PC-9 (cell line): ENCODE measurements around the gene CMTM4. TPM values are rescaled to one million over a fixed set of nuclear protein-coding genes. Genes with fewer than 3 reads are reported as not detected.
"Not testable (repeated sequence)": the region's sequence is repeated elsewhere in the genome, so short reads cannot be mapped to it uniquely, and the experiment has no call there.

Experiments
- BruUV-seq: library from RNA; stranded (reverse); fragments of 400-500 nt; replicated peaks from 2 replicates; lab custom pipeline; 2021; lab: Mats Ljungman, UMichigan
- CTCF ChIA-PET: fragments of 300-600 bp; sonication (Branson Sonifier 250); formaldehyde crosslinking; loops from one replicate; lab custom pipeline; 2022; ENCODE audit warnings: antibody characterized with exemption; lab: Charles Lee
- POLR2A ChIA-PET: fragments of 300-600 bp; sonication (Branson Sonifier 250); formaldehyde crosslinking; loops from one replicate; lab custom pipeline; 2022; ENCODE audit warnings: antibody characterized with exemption; ENCODE audit not compliant: unreplicated experiment; lab: Charles Lee
- DNase-seq, 2 experiments: peaks; one replicate each; pipeline versions ENCODE4 v3.0.0 to v3.0.0-alpha.2; 2015 to 2022; ENCODE audit warnings: mixed read lengths in 1 of 2
- H2AFZ ChIP-seq: fragments of 200-600 bp; sonication (generic); 2 replicates; pipeline ENCODE4 v1.8.1; 2017; ENCODE audit warnings: antibody characterized with exemption
- H3F3A ChIP-seq: fragments of 200-600 bp; sonication (generic); 2 replicates; pipeline ENCODE4 v1.8.1; 2017; ENCODE audit warnings: antibody characterized with exemption, mild to moderate bottlenecking, low read depth; ENCODE audit not compliant: insufficient read depth
- H3K27ac ChIP-seq: fragments of 200-600 bp; sonication (generic); 2 replicates; pipeline ENCODE4 v1.6.1; 2016; ENCODE audit warnings: mixed run types
- H3K27me3 ChIP-seq: fragments of 200-600 bp; sonication (generic); 2 replicates; pipeline ENCODE4 v1.6.1; 2016; ENCODE audit warnings: low read depth, mixed run types; ENCODE audit not compliant: insufficient read depth
- H3K36me3 ChIP-seq: fragments of 200-600 bp; sonication (generic); 2 replicates; pipeline ENCODE4 v1.6.1; 2016; ENCODE audit warnings: low read depth, mixed run types
- H3K4me1 ChIP-seq: fragments of 200-600 bp; sonication (generic); replicated peaks from 2 replicates; pipeline ENCODE4 v1.6.1; 2016; ENCODE audit warnings: mixed run types; ENCODE audit not compliant: insufficient read depth
- H3K4me2 ChIP-seq: fragments of 200-600 bp; sonication (generic); 2 replicates; pipeline ENCODE4 v1.6.1; 2017; ENCODE audit warnings: mixed run types
- H3K4me3 ChIP-seq: fragments of 200-600 bp; sonication (generic); 2 replicates; pipeline ENCODE4 v1.6.1; 2016; ENCODE audit warnings: mixed run types
- H3K79me2 ChIP-seq: fragments of 200-600 bp; sonication (generic); 2 replicates; pipeline ENCODE4 v1.6.1; 2017; ENCODE audit warnings: low read depth, mixed run types
- H3K9me2 ChIP-seq: fragments of 200-600 bp; sonication (generic); 2 replicates; pipeline ENCODE4 v1.8.1; 2017; ENCODE audit warnings: mild to moderate bottlenecking; ENCODE audit not compliant: insufficient read depth
- H3K9me3 ChIP-seq: fragments of 200-600 bp; sonication (generic); 2 replicates; pipeline ENCODE4 v1.8.1; 2016; ENCODE audit warnings: low read depth; ENCODE audit not compliant: insufficient read depth
- H4K20me1 ChIP-seq: fragments of 200-600 bp; sonication (generic); 2 replicates; pipeline ENCODE4 v1.8.1; 2017; ENCODE audit not compliant: insufficient read depth
- EZH2 ChIP-seq: fragments of 200-600 bp; sonication (generic); IDR thresholded peaks from 2 replicates; pipeline ENCODE4 v1.8.0; 2017; ENCODE audit warnings: antibody characterized with exemption, low read depth
- intact Hi-C: fragments of 100-400 bp; cut with micrococcal nuclease; formaldehyde crosslinking; loops from one replicate; pipeline ENCODE4 v1.10.0; 2022; ENCODE audit not compliant: unreplicated experiment
- total RNA-seq: library from RNA; stranded (reverse); gene quantifications from 2 replicates; pipeline ENCODE4 v1.2.3, GENCODE V29; 2021
- TF ChIP-seq, protein P1 (sequence below): fragments of 200-600 bp; sonication (generic); conservative IDR thresholded peaks from 2 replicates; pipeline ENCODE4 v1.6.1; 2017; ENCODE audit warnings: mixed run types, antibody characterized with exemption, mild to moderate bottlenecking, moderate library complexity

Gene CMTM4
- total RNA-seq, 1 experiment from 2014 or later, result 81.3 TPM

- Histone ChIP-seq H3K4me2 (no peak overlapping the region), H2AFZ (no peak overlapping the region), H3K27ac (no peak overlapping the region), H3K9me2 (no peaks in the 10 kb centered on the region), H3K4me1 (no peaks in the 10 kb centered on the region), H3K4me3 (no peak overlapping the region), H3F3A (no peaks in the 10 kb centered on the region), H3K27me3 (no peaks in the 10 kb centered on the region), H3K79me2 (no peaks in the 10 kb centered on the region), H4K20me1 (no peaks in the 10 kb centered on the region), H3K9me3 (no peaks in the 10 kb centered on the region), H3K36me3 (no peaks in the 10 kb centered on the region)
- ChIA-PET POLR2A (no interaction called here), CTCF (no interaction called here)
- BruUV-seq, result no TSS peak
- intact Hi-C loops, result no loop called here
- no peak for DNase-seq
- TF ChIP-seq, protein P1, sequence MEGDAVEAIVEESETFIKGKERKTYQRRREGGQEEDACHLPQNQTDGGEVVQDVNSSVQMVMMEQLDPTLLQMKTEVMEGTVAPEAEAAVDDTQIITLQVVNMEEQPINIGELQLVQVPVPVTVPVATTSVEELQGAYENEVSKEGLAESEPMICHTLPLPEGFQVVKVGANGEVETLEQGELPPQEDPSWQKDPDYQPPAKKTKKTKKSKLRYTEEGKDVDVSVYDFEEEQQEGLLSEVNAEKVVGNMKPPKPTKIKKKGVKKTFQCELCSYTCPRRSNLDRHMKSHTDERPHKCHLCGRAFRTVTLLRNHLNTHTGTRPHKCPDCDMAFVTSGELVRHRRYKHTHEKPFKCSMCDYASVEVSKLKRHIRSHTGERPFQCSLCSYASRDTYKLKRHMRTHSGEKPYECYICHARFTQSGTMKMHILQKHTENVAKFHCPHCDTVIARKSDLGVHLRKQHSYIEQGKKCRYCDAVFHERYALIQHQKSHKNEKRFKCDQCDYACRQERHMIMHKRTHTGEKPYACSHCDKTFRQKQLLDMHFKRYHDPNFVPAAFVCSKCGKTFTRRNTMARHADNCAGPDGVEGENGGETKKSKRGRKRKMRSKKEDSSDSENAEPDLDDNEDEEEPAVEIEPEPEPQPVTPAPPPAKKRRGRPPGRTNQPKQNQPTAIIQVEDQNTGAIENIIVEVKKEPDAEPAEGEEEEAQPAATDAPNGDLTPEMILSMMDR, result no peak
- TF ChIP-seq EZH2, result no peak
Observed at GRCh38 chr16:66596986-66597848, 99.3 kb downstream of the CMTM4 start.

DNA sequence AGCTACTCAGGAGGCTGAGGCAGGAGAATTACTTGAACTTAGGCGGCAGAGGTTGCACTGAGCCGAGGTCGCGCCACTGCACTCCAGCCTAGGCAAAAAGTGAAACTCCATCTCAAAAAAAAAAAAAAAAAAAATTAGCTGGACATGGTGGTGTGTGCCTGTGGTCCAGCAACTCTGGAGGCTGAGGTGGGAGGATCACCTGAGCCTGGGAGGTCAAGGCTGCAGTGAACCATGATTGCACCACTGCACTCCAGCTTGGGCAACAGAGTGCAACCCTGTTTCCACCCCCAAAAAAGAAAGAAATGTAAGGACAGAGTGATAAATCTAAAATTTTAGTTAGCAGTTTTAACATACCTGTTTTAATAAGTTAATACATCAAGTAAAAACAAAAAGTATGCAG is 100.0 kb downstream of the CMTM4 start:
- H3F3A ChIP-seq, H3K4me1 ChIP-seq, CTCF ChIA-PET, H4K20me1 ChIP-seq, intact Hi-C loops, H3K36me3 ChIP-seq, H3K27me3 ChIP-seq, H3K4me3 ChIP-seq, BruUV-seq, H3K27ac ChIP-seq, H3K9me2 ChIP-seq, H2AFZ ChIP-seq, DNase-seq, H3K4me2 ChIP-seq, H3K79me2 ChIP-seq, H3K9me3 ChIP-seq: not testable (repeated sequence)
- POLR2A ChIA-PET, result interaction anchor here (0.6 kb wide), 1 partner anchor 165 kb away, joined by 14 read pairs; no protein-coding TSS in a partner anchor

- Histone ChIP-seq H3F3A (no peaks in the 10 kb centered on the region), H3K4me3 (no peak overlapping the region), H3K9me3 (no peaks in the 10 kb centered on the region), H3K27me3 (no peaks in the 10 kb centered on the region), H3K79me2 (no peaks in the 10 kb centered on the region), H4K20me1 (no peaks in the 10 kb centered on the region), H3K27ac (no peak overlapping the region), H3K4me2 (no peak overlapping the region), H2AFZ (no peak overlapping the region), H3K36me3 (no peaks in the 10 kb centered on the region), H3K4me1 (no peaks in the 10 kb centered on the region), H3K9me2 (no peaks in the 10 kb centered on the region)
- BruUV-seq, result no TSS peak
- intact Hi-C loops, result no loop called here
- CTCF ChIA-PET, result interaction anchor here (0.6 kb wide), 1 partner anchor 34 kb away, joined by 3 read pairs; no protein-coding TSS in a partner anchor
- POLR2A ChIA-PET, result interaction anchor here (0.7 kb wide), 1 partner anchor 188 kb away, joined by 4 read pairs; no protein-coding TSS in a partner anchor
- no peak for TF ChIP-seq EZH2
- TF ChIP-seq, protein P1, result no peak
- no peak for DNase-seq
Observed at GRCh38 chr16:66594739-66595138, 101.8 kb downstream of the CMTM4 start.
